ENCODE data around the gene SACS.

- TF ChIP-seq CTCF (IDR thresholded peaks at IDR 0.05) (no peak), EP300 (IDR thresholded peaks at IDR 0.05) (no peak), POLR2A (IDR thresholded peaks at IDR 0.05) (no peak)
Measured at GRCh38 chr13:23320926-23321534, 112.5 kb downstream of the SACS start.
